Activated T-helper 1 cell treated with Interleukin-2 at 50 U/mL for 16 hours (primary cell): Measurements from ENCODE around the gene SVIL.
A peak's percentile ranks its signal among the peaks of the same experiment; 100 is the strongest.

Source experiments
- DNase-seq: peaks from one replicate; pipeline ENCODE4 v3.0.0-alpha.2; 2020; ENCODE audit warnings: low read depth

SVIL gene

GRCh38 chr10:29411666-29412315, 223.0 kb downstream of the SVIL start:
- no peak for DNase-seq

GRCh38 chr10:29409241-29410054, 225.3 kb downstream of the SVIL start:
- peak; percentile 18 for DNase-seq

DNA sequence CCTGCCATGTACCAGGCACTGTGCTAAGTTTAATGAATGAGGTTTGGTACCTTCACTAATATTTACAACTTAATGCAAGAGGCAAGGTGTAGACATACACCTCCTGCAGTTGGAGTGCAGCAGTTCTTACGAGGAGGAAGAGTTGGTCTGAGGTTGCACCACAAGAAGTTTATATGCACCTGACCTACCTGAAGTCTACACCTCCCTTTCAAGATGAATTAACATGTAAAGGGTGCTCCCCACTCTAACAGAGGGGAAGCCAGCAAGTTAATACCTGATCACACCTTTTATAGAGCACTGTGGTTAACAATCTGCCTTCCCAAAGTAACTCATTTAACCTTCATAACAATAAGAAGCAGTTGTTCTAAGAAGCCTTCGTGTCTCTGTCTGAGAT, 225.9 kb downstream of the SVIL start:
- no peak for DNase-seq
